Stimulated activated CD8-positive, alpha-beta memory T cell treated with anti-CD3 and anti-CD28 coated beads, Interleukin-15, amount 100 ng/mL, for 1 hour (primary cell): ENCODE data around the gene CDH23.

Experiments used
- DNase-seq: peaks from one replicate; pipeline ENCODE4 v3.0.0-alpha.2; 2020; ENCODE audit warnings: low read depth

The CDH23 gene

DNA sequence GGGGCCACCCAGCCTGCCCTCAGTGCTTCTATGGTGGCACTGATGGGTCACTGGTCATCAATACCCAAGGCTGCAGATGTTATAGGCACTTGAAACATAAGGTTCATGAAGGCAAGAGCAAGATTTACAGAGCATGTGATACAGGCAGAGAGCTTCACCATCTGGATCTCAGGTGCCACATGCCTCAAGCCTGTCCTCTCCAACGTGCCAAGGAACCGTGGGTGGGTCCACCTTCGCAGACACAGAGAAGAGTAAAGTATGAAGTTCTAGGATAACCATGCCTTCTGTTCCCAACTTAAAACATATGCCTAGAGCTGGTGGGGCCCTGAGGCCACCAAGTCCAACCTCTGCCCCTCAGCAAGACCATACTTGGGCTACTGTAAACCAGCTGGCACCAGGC, 26.7 kb upstream of the CDH23 start:
- DNase-seq = no peak

DNA sequence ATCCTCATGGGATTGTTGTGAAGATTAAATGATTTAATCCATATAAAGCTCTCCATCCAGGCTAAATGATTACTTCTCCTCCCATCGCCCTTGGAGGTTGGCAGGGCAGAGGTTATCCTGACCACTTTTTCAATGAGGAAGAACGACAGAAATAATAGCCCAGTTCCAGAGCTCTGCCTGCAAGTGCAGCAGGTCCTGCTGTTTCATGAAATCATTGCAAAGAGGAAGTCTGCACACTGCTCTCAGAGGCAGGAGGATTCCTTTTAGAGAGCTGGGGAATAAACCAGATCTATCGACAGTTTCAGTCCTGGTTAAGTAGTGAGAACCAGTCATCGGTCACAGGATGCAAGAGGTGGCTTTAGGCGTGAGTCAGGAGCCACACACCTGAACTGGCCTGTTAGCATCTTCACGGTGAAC, 25.0 kb upstream of the CDH23 start:
- DNase-seq = no peak

DNA sequence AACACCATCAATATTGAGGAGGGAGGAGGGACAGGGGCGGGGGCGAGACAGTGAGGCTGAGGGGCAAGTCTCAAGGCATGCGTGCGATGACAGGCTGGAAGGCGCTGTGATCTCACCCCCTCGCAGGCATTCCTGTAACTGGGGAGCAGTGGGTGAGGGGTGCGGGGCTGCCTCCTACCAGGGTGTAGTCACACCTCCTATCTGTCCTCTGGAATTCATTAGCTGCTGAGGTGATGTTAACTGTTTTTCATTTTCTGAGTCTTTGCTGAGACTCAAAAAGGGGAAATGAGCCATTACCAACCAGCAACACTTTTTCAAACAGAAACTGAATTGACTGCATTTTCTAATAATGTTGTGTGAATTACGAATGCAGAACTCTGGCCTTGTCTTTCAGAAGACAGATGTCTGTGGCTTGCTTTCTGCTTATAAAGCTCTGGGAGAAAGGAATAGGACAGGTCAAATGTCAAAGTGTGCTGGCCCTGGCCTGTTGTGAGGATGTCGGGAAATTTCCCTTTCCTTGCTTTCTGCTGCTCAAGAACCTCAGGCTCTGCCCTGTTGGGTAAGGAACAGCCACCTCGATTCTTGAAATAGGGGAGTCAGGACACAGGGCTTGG, 23.7 kb upstream of the CDH23 start:
- DNase-seq = no peak

DNA sequence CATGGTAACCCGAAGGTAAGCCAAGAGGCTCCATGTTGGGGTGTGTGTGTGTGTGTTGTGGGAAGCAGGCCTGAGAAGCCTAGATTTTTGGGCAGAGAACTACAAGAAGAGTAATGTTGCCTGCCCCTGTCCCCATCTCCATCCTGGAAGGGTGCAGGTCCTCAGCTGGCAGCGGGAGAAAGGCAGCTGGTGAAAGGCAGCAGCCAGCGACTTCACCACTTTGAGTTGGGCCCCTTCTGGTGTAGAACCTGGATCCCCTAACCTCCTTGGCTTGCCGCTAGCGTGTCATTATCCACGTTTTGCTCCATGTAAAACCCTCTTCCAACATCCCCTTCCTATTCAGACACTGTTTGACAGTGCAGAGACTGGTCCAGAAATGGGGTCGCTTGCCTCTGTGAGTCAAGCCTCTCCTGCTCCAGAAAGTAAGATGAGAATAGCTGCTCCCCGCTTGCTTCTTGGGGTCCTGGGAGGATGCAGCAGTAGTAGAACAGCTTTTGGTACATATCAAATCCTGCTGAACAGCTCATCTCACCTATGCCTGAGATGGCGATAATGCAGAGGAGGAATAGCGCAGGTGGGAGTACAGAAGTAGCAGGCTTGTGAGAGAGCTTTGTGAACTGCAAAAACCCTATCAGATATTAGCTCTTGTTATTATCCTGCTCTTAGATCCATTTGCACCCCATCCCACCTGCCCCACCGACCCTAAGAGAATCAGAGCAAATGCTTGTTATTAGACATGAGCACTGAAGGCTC, 22.1 kb upstream of the CDH23 start:
- DNase-seq = no peak

DNA sequence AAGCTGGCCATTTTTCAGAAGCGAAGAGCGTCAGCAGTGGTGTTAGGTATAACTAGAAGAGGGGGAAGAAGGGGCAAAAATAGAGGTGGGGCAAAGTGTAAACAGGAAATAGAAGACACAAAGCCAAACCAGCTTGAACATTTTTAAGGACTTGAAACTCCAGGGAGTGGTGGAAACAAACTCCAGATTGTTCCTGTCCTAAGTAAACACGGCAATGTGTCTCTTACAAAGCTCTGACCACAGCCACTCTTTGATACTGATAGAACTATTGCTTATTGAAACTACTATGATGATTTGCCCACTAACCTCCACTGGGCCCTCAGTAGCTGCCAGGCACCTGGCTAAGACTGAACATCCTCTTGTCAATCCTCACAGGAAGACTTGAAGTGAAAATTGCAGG, 20.8 kb upstream of the CDH23 start:
- no peak for DNase-seq

DNA sequence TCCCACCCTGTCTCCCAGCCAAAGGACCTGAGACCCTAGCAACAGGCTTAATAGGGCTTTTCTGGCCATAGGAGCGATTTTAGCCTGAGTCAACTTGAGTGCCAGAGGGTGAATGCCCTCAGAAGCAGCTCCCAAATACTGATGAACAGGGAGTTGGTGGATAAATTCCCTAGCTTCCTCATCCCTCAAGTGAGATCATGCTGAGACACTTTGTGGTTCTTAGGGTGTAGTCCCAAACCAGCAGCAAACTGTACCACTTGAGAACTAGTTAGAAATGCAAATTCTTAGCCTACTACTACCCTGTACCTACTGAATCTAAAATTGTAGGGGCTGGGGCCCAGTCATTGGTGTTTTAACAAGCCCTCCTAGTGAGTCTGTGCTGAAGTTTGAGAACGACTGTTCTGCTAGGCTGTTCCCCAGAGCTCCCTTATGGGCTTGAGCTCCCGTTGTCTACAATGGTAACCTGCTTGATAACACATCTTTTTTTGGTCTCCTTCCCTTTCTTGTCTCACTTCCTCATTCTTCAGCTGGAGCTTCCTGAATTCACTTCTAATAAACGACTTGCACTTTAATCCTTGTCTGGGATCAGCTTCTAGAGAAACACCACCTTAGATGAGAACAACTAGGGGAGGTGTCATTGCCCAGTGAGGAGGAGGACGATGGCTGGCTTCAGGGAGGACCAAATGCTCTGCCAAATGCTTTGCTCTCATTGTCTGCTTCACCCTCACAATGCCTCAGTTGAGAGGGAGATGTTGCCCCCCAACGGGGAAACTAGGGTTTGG, 18.2 kb upstream of the CDH23 start:
- no peak for DNase-seq

DNA sequence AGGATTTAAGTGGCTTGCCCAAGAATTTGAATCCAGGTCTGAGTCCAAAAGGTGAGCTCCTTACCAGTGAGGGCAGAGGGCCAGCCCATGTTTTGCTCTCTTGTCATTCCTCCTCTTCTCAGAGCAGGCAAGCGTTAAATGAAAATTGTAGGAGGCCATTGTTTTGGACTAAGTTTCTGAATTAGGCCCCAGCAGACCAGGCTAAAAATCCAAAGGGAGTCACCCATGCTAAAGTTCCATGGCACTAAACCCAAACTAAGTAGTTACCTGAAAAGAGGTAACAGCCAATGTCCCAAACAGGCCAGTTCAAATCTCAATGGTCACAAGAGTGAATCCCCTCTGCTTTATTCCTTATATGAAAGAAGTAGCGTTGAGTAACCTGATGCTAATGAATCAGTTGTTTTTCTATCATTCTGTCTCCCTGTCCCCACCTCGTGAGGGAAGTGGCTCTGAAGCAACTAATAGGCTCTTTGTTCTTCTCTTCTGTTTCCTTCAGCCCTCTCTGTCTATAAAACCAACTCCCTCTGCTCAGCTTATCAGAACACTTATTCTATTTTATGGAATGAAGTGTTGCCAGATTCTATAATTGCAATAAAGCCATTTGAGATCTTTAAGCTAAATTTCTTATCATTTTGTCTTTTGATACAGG, 17.5 kb upstream of the CDH23 start:
- DNase-seq = no peak

DNA sequence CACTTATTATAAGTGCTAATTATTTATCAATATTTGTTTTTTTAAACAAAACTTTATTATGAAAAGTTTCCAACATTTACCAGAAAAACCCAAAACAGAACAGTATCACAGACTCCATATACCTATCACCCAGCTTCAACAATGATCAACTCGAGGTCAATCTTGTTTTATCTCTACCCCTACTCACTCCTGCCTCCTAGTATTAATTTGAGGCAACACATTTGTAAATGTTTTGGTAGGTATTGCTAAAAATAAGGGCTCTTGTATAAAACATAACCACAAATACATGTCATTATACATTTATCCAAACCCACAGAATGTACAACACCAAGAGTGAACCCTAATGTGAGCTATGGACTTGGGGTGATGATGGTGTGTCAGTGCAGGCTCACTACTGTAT, 15.9 kb upstream of the CDH23 start:
- DNase-seq = no peak

DNA sequence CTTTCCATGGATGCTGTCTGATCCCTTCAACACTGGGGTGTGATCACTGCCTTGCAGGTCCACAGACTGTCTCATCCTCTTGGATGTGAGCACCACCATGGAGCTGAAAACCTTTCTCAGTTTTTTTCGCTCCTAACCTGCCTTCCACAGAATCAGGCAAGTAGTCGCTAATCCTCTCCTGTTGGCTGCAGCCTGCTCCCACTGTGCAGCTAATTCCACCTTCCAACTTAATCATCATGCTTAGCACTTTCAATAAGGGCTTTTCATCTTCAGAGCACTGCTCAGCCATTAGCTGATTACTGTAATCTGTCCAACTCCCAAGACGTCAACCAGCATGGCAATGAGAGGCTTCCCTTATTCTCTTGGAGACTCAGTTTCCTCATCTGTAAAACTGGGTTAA, 15.1 kb upstream of the CDH23 start:
- DNase-seq = no peak

DNA sequence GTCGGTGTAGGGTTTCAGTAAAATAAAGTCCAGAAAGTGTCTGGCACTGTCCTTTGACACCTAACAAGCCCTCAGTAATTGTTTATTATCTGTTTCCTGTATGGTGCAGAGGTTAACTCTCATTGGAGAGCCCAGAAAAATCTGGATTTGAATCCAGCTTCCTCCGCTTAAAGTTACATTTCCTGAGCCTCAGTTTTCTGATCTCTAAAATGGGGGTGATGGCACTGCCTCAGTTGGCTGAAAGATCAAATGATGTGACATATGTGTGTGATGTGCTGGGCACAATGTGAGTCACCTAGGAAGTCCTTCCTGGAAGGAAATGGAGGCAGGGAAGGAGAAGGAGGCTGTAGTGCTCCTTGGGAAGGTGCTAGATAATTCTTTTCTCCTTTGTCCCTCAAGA, 14.7 kb upstream of the CDH23 start:
- DNase-seq = no peak

DNA sequence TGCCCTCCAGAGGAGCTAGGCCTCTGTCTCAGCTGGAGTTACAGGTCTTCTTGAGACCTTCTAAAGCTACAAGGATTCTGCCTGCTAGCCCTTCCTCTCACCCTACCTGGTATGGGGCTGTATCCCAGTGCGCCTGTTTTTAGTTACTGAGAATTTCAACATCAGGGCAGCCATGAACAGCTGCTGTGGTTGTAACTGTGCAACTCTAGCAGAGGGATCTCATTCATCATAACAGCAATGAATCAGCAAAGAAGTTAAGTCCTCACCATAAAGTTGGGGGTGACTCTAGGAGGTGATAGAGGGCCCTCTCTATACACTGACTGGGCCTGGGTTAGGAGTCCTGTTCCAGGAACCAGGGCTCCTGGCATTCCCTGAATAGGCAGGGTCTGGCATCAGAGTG, 14.0 kb upstream of the CDH23 start:
- DNase-seq = no peak

DNA sequence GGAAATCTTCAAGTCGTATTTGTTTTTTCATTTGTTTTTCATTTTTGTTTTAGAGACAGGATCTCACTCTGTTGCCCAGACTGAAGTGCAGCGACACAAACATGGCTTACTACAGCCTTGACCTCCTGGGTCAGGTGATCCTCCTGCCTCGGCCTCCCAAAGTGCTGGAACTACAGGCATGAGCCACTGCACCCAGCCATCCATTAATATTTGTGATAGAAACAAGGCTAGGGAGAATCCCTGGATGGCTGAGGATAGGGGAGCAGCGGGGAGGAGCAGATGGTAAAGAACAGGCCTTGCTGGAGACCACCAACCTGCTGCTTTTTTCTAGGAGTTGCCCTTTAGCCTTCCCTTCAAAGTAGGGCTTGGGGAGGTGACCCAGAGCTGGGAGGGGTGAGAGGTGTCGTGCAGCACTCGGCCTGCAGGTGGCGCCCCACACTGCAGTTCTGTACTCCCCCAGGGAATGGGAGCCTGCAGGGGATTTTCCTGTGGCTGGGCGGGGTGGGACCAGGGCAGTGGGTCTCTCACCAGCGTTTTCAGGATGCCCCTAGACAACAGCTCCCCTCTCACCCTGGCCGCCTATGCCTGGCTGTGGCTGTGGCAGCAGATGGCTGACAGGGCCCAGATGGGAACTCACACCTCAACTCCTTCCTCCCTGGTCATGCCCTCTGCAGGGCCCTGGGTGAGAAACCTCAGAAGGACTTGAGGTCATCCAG, 12.6 kb upstream of the CDH23 start:
- DNase-seq = peak; percentile 61

DNA sequence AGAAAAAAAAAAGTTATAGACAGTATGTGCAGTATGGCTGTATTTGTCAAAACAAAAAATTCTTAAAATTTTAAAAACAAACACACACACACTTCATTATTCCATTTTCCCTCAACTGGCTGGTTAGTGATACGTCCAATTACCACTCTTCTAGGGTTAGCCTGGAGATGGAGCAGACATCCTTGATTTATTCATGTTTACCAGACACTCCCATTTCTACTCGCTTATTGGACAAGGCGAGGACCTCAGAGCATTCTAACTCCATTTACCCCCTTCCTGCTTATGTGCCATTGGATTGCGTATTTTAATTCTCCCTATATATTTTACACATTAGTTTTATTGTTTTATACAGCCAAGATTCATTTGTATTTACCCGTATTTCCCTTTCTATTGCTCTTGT, 8.5 kb upstream of the CDH23 start:
- no peak for DNase-seq

DNA sequence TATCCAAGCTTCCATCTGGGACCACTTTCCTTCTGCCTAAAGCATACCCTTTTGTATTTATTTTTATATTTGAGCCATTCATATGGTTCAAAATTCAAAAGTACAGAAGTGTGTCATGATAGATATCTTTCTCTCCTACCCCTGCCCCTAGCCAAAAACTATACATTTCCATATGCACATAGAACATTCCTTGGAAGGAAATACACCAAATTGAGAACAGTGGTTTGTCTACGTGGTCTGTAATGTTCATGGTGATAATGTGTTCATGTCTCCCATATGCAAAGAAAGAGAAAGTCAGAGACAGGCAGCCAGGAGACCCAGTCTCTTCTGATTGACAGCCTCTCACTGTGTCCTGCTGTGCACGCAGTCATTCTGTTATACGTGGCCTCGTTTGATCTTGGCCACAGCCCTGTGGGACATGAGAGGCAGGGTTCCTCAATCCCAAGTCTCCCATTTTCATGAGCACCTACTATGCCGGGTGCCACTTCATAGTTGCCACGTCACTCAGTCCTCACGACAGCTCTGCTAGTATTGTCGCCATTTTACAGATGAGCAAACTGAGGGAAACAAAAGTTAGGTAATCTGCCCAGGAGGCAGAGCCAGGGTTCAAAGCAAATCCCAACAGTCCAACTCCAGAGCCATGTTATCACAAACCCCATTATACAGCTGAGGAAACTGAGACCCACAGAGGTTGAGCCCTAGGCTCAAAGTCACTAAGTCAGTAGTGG, 8.0 kb upstream of the CDH23 start:
- DNase-seq = no peak

DNA sequence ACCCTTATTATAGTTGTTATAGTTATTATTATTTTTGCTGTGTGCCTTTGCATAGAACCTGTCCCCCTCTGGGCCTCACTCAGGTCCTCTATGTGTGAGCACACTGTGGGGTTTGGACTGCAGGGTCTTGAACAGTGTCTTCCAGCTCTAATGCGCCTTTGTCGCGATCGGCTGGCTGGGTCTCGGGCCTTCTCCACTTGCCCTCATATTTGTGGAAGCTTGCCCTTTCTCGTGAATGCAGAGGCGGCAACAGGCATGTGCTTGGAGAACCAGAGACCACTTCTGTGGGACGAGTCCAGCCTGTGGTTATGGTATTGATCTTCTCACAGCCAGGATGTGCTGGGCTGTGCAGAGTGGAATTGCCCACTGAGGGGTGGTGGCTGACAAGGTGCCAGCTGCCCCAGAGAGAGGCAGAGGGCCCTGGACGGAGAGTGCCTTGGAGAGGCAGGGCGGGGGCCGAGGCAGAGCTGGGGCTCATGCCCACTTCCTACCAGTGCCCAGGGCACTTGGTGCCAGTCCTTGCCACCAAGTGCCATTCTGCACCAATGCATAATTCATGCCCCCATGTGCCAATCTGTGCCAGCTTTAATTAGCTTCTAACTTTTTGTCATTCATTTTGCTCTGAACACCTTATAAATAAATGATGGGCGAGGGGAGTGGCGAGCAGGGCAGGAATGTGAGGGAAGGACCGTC, 6.8 kb upstream of the CDH23 start:
- DNase-seq = no peak

DNA sequence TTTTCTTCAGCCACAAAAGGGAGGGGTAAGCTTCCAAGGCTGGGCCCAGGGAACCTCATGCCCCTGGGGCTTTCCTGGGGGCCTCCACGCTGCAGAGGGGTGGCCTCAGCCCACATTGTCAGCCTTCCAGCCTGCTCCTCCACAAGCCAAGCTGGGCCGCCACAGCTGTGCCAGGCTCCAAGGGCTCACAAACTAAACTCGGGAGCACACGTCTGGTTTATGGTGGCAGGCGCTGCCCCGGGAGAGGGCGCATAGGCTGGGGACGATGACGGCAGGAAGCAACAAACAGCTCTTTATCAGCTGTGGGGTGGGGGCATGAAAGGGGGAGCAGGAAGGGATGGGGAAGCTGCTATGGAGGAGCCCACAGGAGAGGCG, 6.3 kb upstream of the CDH23 start:
- no peak for DNase-seq

DNA sequence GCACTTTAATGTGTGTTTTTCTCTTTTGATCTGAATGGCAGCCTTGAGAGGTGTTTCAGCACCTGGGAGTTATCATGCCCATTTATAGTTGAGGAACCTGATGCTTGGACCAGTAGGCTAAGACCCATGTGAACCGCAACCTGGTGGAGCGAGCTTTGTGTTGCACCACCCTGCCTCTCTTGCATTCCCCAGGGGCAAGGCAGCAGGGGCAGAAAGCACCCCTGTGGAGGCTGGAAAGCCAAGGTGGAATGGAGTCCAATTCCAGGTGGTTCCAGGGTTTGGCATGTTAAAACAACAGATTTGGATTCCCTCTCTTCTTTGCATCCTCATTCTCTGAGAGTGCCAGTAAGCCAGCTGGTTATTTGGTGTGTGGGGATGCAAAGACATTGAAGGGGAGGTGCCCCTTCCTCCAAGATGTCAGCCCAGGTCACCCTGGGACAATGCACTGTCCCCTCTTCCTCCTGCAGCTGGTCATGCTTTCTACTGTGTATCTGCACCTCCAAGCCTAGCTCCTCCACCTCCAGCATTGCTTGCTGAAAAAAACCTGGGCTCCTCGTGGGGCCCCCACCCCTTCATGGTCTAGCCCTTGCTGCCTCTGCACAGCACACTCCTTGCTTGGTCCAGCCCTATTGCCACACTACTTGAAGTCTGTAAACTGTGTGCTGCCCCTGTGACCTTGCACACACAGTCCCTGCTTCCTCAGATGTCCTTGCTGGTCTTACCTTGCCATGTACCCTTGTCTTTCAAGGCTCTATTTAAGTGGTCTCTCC, 5.6 kb upstream of the CDH23 start:
- no peak for DNase-seq

DNA sequence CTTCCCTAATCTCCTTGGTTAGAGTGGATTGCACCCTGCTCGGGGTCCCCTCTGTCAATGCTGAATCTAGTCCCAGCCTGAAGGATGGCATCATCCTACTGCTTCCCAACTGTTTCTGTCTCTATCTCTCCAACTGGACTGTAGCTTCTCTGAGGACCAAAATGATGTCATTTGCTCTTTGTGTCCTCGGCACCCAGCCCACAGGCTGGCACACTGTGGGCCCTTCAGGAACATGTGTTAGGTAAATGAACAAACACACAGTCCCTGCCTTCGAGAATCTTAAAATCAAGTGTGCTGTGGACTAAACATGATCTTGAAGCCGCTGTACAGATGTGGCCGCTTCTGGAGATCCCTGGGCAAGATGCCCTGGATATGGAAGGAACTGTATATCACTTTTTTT, 5.0 kb upstream of the CDH23 start:
- DNase-seq = no peak

DNA sequence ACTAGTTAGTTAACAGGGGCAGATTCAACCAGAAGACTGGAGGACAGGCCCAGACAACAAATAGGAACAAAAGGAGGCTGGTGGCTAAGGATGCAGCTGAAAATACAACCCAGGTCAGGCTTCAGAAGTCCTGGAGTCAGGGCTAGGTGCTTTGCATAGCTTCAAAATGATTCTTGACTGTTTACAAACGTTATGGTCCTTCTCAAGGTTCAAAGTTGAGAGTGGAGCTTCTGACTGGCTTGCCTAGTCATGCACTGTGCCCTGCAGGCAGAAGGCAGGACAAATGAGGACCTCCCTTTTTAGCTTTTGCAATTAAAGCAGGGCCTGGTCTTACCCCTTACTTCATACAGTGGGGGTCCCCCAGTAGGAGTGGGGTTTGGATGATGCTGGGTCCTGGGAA, 4.4 kb upstream of the CDH23 start:
- DNase-seq = no peak
